Mononuclear cell (primary cell): ENCODE data around the gene GRIP1. TPM values are rescaled to one million over a fixed set of nuclear protein-coding genes. Genes with fewer than 3 reads are reported as not detected.
"Not testable (repeated sequence)": the region's sequence is repeated elsewhere in the genome, so short reads cannot be mapped to it uniquely, and the experiment has no call there.

ENCODE experiments used
- H3K27me3 ChIP-seq: 2 replicates; pipeline ENCODE4 v1.6.0; 2011; ENCODE audit warnings: low read length, control low read depth; ENCODE audit not compliant: insufficient read depth
- H3K4me1 ChIP-seq: 2 replicates; pipeline ENCODE4 v1.5.1; 2011; ENCODE audit warnings: mild to moderate bottlenecking, low read length, control low read depth; ENCODE audit not compliant: insufficient read depth
- H3K4me3 ChIP-seq: 2 replicates; pipeline ENCODE4 v1.5.1; 2011; ENCODE audit warnings: mild to moderate bottlenecking, low read length, moderate library complexity
- H3K9me3 ChIP-seq: 2 replicates; pipeline ENCODE4 v1.5.1; 2011; ENCODE audit warnings: low read depth, mild to moderate bottlenecking, control low read depth, low read length
- total RNA-seq: library from RNA; depleted of rRNA; stranded (reverse); fragments of >200 nt; gene quantifications from one replicate; pipeline ENCODE4 v1.2.3, GENCODE V29; 2012

Gene GRIP1
- total RNA-seq, 1 donor, result 0.94 TPM

DNA sequence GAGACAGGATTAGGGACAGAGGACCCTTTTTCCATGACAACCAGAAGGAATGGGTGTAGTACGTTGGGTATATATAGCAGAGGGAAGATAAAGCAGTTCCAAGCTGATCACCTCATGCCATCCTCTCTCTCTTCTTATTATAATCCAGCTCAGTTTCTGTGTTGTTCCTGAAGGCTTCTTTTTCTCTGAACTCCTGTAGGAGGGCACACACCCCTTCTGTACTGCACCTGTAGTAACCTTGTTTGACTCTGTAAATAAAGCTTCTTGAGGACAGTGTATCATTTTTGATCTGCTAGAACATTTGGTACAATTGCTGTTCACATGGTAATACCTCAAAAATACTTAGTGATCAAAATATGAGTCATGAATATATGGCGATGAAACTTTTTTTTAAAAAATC is 343.1 kb downstream of the GRIP1 start:
- Histone ChIP-seq H3K9me3 (no peaks in the 10 kb centered on the region), H3K4me1 (no peaks in the 10 kb centered on the region), H3K4me3 (no peak overlapping the region), H3K27me3 (no peaks in the 10 kb centered on the region)

DNA sequence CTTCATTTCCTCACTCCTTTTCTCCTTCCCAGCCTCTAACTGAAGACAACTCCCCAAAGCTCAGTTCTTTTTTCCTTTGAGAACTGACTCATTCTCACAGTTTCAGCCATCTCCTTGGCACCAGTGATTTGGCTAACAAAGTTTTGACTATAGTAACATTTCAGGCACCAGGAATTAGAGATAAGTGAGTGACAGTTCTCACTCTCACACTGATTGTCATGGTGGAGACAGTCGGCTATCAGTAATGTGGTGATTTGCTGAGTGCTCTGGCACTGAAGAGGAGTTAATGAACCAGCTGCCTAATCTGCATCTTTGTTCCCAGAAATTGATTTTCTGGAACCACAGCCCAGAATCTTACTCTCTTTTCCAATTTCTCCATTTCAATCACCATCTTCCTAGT is 347.1 kb downstream of the GRIP1 start:
- Histone ChIP-seq H3K9me3 (no peaks in the 10 kb centered on the region), H3K4me1 (no peaks in the 10 kb centered on the region), H3K27me3 (no peaks in the 10 kb centered on the region), H3K4me3 (no peak overlapping the region)

DNA sequence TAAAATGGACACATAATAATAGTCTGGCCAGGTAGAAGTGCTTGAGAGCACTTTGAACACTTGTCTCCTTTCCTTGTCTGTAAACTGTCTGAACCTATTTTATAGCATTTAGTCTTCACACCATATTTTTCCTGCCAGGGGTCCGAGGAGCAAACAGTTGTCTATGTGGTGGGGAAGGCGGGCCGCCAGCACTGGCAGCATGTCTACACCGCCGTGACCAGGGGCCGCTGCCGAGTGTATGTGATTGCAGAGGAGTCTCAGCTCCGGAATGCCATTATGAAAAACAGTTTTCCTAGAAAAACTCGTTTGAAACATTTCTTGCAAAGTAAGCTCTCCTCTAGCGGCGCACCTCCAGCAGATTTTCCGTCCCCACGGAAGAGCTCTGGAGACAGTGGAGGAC is 347.9 kb downstream of the GRIP1 start:
- no peaks in the 10 kb centered on the region for H3K9me3 ChIP-seq
- no peak overlapping the region for H3K4me3 ChIP-seq
- no peaks in the 10 kb centered on the region for H3K4me1 ChIP-seq
- H3K27me3 ChIP-seq, result no peaks in the 10 kb centered on the region

- Histone ChIP-seq H3K27me3 (no peaks in the 10 kb centered on the region), H3K4me1 (no peaks in the 10 kb centered on the region)
These were observed 348.9 kb downstream of the GRIP1 start for GRCh38 chr12:66329941-66330340.

GRCh38 chr12:66323017-66323416 is 355.9 kb downstream of the GRIP1 start:
- Histone ChIP-seq H3K4me3 (no peak overlapping the region), H3K9me3 (no peaks in the 10 kb centered on the region)

More at GRCh38 chr12:66329941-66330340, 348.9 kb downstream of the GRIP1 start:
- no peak overlapping the region for H3K4me3 ChIP-seq
- no peaks in the 10 kb centered on the region for H3K9me3 ChIP-seq

DNA sequence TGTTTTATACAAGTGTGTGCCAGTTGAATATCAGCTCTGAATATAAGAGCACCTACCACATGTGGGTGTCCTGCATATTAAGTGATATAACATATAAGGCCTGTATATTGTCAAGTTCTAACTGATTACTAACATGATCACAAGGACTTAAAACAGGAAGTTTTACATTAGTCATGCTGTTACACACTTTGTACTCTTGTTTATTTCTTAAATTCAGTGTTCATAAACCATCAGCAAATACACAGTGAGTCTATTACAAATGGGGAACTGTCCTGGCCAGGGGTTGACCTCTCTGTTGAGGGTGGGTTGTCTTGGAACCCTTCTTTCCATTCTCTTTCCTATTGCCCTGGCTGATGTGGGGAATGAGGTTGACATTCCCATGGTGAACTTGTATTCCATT is 357.4 kb downstream of the GRIP1 start:
- no peaks in the 10 kb centered on the region for H3K9me3 ChIP-seq
- H3K4me3 ChIP-seq, result no peak overlapping the region
- H3K4me1 ChIP-seq, result peaks cover 6% of the 10 kb centered on the region
- no peaks in the 10 kb centered on the region for H3K27me3 ChIP-seq

More at GRCh38 chr12:66323017-66323416, 355.9 kb downstream of the GRIP1 start:
- H3K27me3 ChIP-seq, result no peaks in the 10 kb centered on the region
- H3K4me1 ChIP-seq, result peaks cover 6% of the 10 kb centered on the region

GRCh38 chr12:66320996-66321395 is 357.9 kb downstream of the GRIP1 start:
- H3K4me1 ChIP-seq, result peaks cover 6% of the 10 kb centered on the region
- H3K4me3 ChIP-seq, result no peak overlapping the region
- H3K9me3 ChIP-seq, result no peaks in the 10 kb centered on the region
- no peaks in the 10 kb centered on the region for H3K27me3 ChIP-seq

GRCh38 chr12:66319266-66319954 is 359.5 kb downstream of the GRIP1 start:
- no peaks in the 10 kb centered on the region for H3K9me3 ChIP-seq
- peaks cover 6% of the 10 kb centered on the region for H3K4me1 ChIP-seq
- no peak overlapping the region for H3K4me3 ChIP-seq
- no peaks in the 10 kb centered on the region for H3K27me3 ChIP-seq

DNA sequence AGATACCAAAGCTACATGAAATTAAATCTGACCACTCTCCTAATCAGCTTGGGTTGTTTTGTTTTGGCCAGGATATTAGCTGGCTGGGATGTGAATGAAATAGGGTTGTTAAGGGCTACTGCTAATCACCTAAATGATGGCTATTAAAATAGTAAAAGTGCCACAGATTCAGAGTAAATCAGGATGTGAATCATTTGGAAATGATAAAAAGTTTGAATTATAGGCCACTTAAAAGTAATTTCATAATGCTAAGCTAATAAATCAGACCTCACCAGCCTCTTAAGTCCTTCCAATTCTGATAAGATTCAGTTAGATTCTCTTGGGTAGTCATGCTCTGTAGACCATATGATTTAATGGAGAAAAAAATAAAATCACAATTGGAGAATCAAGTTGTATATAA is 364.6 kb downstream of the GRIP1 start:
- no peaks in the 10 kb centered on the region for H3K27me3 ChIP-seq
- H3K9me3 ChIP-seq, result no peaks in the 10 kb centered on the region
- peaks cover 22% of the 10 kb centered on the region for H3K4me1 ChIP-seq
- H3K4me3 ChIP-seq, result no peak overlapping the region

DNA sequence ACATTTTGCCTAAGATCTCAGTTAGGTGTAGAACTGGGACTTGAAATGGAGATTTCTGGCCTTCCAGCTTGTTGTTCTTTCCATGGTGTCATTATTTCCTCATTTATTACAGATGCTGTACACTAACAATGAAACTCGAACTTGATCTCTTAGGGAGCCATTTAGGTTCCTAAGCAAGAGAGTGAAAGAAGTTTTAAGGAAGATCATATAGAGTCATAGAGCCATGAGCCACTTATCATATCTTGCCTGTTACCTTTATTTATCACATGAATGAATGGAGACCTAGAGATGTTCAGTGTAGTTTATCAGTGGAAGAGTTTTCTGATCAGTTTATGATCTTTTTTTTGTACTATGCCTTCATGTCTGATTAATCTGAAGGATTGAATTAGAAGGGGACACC is 366.7 kb downstream of the GRIP1 start:
- H3K4me3 ChIP-seq, result no peak overlapping the region
- H3K27me3 ChIP-seq, result no peaks in the 10 kb centered on the region
- peaks cover 22% of the 10 kb centered on the region for H3K4me1 ChIP-seq
- no peaks in the 10 kb centered on the region for H3K9me3 ChIP-seq

- H3K4me1 ChIP-seq, result peaks cover 29% of the 10 kb centered on the region
- H3K27me3 ChIP-seq, result no peaks in the 10 kb centered on the region
- no peak overlapping the region for H3K4me3 ChIP-seq
- H3K9me3 ChIP-seq, result no peaks in the 10 kb centered on the region
These were observed 369.3 kb downstream of the GRIP1 start for GRCh38 chr12:66309606-66310005.

DNA sequence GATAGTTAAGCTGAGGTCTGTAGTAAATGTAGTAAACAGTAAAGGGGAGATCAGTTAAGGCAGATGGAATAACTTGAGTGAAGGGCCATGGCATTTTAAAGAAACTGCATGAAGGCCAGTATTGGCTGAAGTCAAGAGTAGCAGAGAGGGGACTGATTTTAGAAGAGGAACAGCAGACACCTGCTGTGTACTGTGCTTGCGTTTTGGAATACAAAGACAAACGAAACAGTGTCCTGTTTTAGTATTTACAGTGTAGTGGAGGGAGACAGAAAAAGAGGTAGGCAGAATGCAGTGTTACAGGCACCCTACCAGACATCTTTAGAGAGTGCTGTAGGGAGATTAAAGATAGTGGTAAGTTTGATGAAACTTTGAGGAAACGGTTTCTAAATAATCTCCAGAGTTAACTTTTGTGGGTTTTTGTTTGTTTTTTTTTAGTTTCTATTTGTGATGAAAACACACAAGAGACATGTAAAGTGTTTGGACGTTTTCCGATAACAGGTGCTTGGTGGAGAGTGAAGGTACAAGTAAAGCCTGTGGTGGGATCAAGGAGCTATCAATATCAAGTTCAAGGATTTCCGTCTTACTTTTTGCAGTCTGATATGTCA is 374.5 kb downstream of the GRIP1 start:
- Histone ChIP-seq H3K27me3 (no peaks in the 10 kb centered on the region), H3K4me1 (peaks cover 28% of the 10 kb centered on the region), H3K9me3 (no peaks in the 10 kb centered on the region), H3K4me3 (peak overlapping the region; percentile 77)

DNA sequence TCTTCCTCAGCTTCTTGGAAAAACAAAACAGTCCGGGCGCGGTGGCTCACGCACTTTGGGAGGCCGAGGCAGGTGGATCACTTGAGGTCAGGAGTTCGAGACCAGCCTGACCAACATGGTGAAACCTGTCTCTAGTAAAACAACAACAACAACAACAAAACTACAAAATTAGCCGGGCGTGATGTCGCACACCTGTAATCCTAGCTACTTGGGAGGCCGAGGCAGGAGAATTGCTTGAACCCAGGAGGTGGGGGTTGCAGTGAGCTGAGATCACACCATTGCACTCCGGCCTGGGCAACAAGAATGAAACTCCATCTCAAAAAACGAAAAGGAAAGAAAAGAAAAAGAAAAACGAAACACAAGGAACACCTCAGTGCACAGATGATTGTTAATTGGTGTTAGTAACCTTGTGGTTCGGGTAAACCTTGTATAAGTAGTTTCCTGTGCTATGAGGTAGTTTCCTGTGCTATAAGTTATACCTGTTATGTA is 375.5 kb downstream of the GRIP1 start:
- H3K4me3 ChIP-seq, result peak overlapping the region; percentile 77

DNA sequence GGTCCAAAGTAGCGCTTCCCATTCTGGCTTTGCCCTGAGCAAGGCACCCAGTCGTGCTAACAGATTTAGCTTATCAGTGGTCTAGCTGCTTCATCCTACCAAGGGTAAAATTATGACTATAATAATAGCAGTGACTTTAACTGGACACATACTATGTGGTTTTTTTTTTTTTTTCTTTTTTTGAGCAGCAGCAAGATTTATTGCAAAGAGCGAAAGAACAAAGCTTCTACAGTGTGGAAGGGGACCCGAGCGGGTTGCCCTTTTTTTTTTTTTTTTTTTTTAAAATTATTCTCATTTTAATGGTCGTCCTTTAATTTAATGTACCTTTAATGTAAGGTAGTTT is 376.1 kb downstream of the GRIP1 start:
- Histone ChIP-seq H3K4me3 (peak overlapping the region; percentile 77), H3K9me3 (no peaks in the 10 kb centered on the region), H3K27me3 (no peaks in the 10 kb centered on the region), H3K4me1 (peaks cover 28% of the 10 kb centered on the region)

More for the DNA sequence above, 375.5 kb downstream of the GRIP1 start:
- not testable (repeated sequence) for H3K27me3 ChIP-seq, H3K9me3 ChIP-seq
- H3K4me1 ChIP-seq, result peaks cover 28% of the 10 kb centered on the region

DNA sequence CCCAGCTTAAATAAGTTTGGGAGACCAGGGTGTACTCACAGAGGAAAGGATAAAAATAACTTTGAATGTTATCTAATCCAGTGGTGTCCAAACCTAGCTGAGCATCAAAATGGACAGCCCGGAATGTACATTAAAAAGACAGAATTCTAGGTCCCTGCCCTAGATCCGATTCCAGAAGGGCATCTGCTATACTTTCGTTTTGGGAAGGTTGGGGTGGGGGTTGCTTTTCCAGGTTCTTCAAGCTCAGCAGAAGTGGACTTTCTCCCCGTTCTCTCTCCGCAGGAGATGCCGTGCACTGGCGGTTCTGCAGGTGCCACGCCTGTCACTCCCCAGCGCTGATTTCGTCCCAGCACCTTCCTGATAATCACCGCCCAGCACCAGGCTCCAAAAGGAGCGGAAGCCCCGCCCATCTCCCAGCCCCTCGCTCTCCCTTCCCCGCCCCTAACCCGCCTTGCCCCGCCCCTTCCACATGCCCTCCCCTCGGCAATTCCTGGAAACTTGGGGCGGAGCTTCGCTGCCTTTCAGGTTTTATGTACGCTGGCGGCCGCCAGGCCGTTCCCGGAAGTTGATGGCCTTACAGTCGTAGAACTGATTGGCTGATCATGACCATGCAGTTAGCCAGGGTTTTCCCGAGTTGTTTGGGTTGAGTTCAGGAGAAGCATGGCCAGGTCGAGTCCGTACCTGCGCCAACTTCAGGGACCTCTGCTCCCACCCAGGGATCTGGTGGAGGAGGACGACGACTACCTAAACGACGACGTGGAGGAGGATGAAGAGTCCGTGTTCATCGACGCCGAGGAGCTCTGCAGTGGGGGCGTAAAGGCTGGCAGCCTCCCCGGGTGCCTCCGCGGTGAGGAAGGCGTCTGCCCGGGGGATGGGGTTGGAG is 376.7 kb downstream of the GRIP1 start, which contains the start of gene HELB:
Gene HELB (plus strand): TSS at position 550 of the 883 bp plus-strand sequence. CDS start 111 bp downstream, at position 661.
- Histone ChIP-seq H3K4me1 (peaks cover 29% of the 10 kb centered on the region), H3K9me3 (no peaks in the 10 kb centered on the region), H3K4me3 (peak within 1 kb of the TSS; percentile 77), H3K27me3 (no peaks in the 10 kb centered on the region)
